HCT116 (cell line): Measurements from ENCODE around the gene TNN. TPM values are rescaled to one million over a fixed set of nuclear protein-coding genes. Genes with fewer than 3 reads are reported as not detected.

Experiments
- ATAC-seq: fragments of 200-7000 bp; cut with Tn5 transposase; 2 replicates; pipeline ENCODE4 v1.9.1; 2020; ENCODE audit warnings: mild to moderate bottlenecking, moderate library complexity
- BruUV-seq: library from RNA; stranded (reverse); fragments of 400-500 nt; replicated peaks from 2 replicates; lab custom pipeline; 2021; lab: Mats Ljungman, UMichigan
- CTCF ChIA-PET: fragments of 300-600 bp; sonication (Branson Sonifier 250); formaldehyde crosslinking; loops from one replicate; lab custom pipeline; 2021; ENCODE audit warnings: antibody characterized with exemption; lab: Charles Lee
- POLR2A ChIA-PET: fragments of 300-600, 350-600 bp; sonication (Branson Sonifier 250); formaldehyde crosslinking; loops from one replicate; lab custom pipeline; 2021; ENCODE audit warnings: antibody characterized with exemption; lab: Charles Lee
- RAD21 ChIA-PET, 2 experiments: fragments of 300-600 bp; sonication (Branson Sonifier 250); formaldehyde crosslinking; loops; one replicate each; lab custom pipeline; 2023; ENCODE audit warnings: low total read pairs in 2 of 2; ENCODE audit not compliant: uncharacterized antibody in 2 of 2, unreplicated experiment in 2 of 2, low non-redundant PET in 1 of 2; lab: Charles Lee
- DNase-seq: peaks from one replicate; pipeline ENCODE4 v3.0.0-alpha.2; 2010; ENCODE audit warnings: low read depth, low spot score
- H2AFZ ChIP-seq: fragments of 200-600 bp; shearing (Covaris generic), sonication (generic); 2 replicates; pipeline ENCODE4 v1.6.1; 2017; ENCODE audit warnings: low read depth, mixed run types, mixed read lengths, antibody characterized with exemption, low read length; ENCODE audit not compliant: poor library complexity, severe bottlenecking
- H3K27ac ChIP-seq: 2 replicates; pipeline ENCODE4 v1.5.1; 2012; ENCODE audit warnings: low read depth, low read length
- H3K27me3 ChIP-seq: fragments of 200-600 bp; sonication (generic); 2 replicates; pipeline ENCODE4 v1.6.1; 2016; ENCODE audit warnings: mixed run types, low read length, mixed read lengths; ENCODE audit not compliant: insufficient read depth
- H3K36me3 ChIP-seq, 2 experiments: fragments of 200-500 bp in 1 of 2; fragments of 200-600 bp in 1 of 2; sonication (Bioruptor generic) in 1 of 2; sonication (generic) in 1 of 2; 2 replicates each; pipeline versions ENCODE4 v1.5.1 to v1.6.1; 2014 to 2016; ENCODE audit warnings: low read length in 2 of 2, inconsistent platforms in 1 of 2, mixed read lengths in 1 of 2, mixed run types in 1 of 2; ENCODE audit not compliant: insufficient read depth in 2 of 2, control insufficient read depth in 1 of 2
- H3K4me1 ChIP-seq, 2 experiments: fragments of 200-600 bp in 1 of 2; sonication (generic) in 1 of 2; 2 replicates each; pipeline versions ENCODE4 v1.5.1 to v1.6.1; 2012 to 2017; ENCODE audit warnings: low read length in 2 of 2, inconsistent platforms in 1 of 2, mild to moderate bottlenecking in 1 of 2, mixed read lengths in 1 of 2, mixed run types in 1 of 2, moderate library complexity in 1 of 2; ENCODE audit not compliant: insufficient read depth in 2 of 2, control insufficient read depth in 1 of 2
- H3K4me2 ChIP-seq: fragments of 200-600 bp; sonication (generic); 2 replicates; pipeline ENCODE4 v1.6.1; 2017; ENCODE audit warnings: mixed run types, low read length, mixed read lengths
- H3K4me3 ChIP-seq, 2 experiments: fragments of 200-600 bp in 1 of 2; sonication (generic) in 1 of 2; replicated peaks in 1 of 2; 2 replicates each; pipeline ENCODE4 v1.5.1; 2011 to 2016; ENCODE audit warnings: low read length in 2 of 2, control low read depth in 1 of 2, low read depth in 1 of 2, mild to moderate bottlenecking in 1 of 2, mixed read lengths in 1 of 2, mixed run types in 1 of 2
- H3K79me2 ChIP-seq: fragments of 200-600 bp; sonication (generic); 2 replicates; pipeline ENCODE4 v1.6.1; 2017; ENCODE audit warnings: mild to moderate bottlenecking, mixed run types, low read length, moderate library complexity, mixed read lengths; ENCODE audit not compliant: insufficient read depth
- H3K9ac ChIP-seq: fragments of 200-600 bp; sonication (generic); 2 replicates; pipeline ENCODE4 v1.6.1; 2016; ENCODE audit warnings: low read length, mixed read lengths
- H3K9me2 ChIP-seq: fragments of 200-600 bp; sonication (generic), shearing (Covaris generic); 2 replicates; pipeline ENCODE4 v1.6.1; 2017; ENCODE audit warnings: mixed run types, mild to moderate bottlenecking, moderate library complexity; ENCODE audit not compliant: insufficient read depth
- H3K9me3 ChIP-seq, 2 experiments: fragments of 200-500 bp in 1 of 2; fragments of 200-600 bp in 1 of 2; sonication (Bioruptor generic) in 1 of 2; sonication (generic) in 1 of 2; 2 replicates each; pipeline ENCODE4 v1.6.1; 2014 to 2017; ENCODE audit warnings: low read length in 2 of 2, mixed read lengths in 2 of 2, inconsistent platforms in 1 of 2, low read depth in 1 of 2, mild to moderate bottlenecking in 1 of 2, mixed run types in 1 of 2, moderate library complexity in 1 of 2; ENCODE audit not compliant: control insufficient read depth in 1 of 2, insufficient read depth in 1 of 2
- H4K20me1 ChIP-seq: fragments of 200-600 bp; sonication (generic), shearing (Covaris generic); 2 replicates; pipeline ENCODE4 v1.6.1; 2017; ENCODE audit warnings: mixed run types, mild to moderate bottlenecking, moderate library complexity; ENCODE audit not compliant: insufficient read depth
- CEBPB ChIP-seq: IDR thresholded peaks from 2 replicates; pipeline ENCODE4 v1.6.1; 2012; ENCODE audit warnings: low read depth
- EGR1 ChIP-seq: IDR thresholded peaks from 2 replicates; pipeline ENCODE4 v1.6.1; 2012; ENCODE audit warnings: low read depth
- EZH2 ChIP-seq: fragments of 200-600 bp; sonication (generic); IDR thresholded peaks from 2 replicates; pipeline ENCODE4 v1.6.1; 2017; ENCODE audit warnings: antibody characterized with exemption, mixed run types
- EZH2phosphoT487 ChIP-seq: fragments of 200-600 bp; IDR thresholded peaks from 2 replicates; pipeline ENCODE4 v1.6.1; 2018; ENCODE audit warnings: antibody characterized with exemption, borderline replicate concordance
- FOSL1 ChIP-seq: IDR thresholded peaks from 2 replicates; pipeline ENCODE4 v1.6.1; 2012; ENCODE audit warnings: low read depth
- POLR2A ChIP-seq: IDR thresholded peaks from 2 replicates; pipeline ENCODE4 v1.7.0; 2011; ENCODE audit warnings: borderline replicate concordance; ENCODE audit not compliant: insufficient read depth, insufficient read length; ENCODE audit errors: extremely low read depth
- POLR2AphosphoS5 ChIP-seq: IDR thresholded peaks from 2 replicates; pipeline ENCODE4 v1.6.1; 2011; ENCODE audit warnings: mild to moderate bottlenecking, low read depth, low read length, moderate library complexity
- SP1 ChIP-seq: IDR thresholded peaks from 2 replicates; pipeline ENCODE4 v1.6.1; 2012; ENCODE audit warnings: low read depth
- SRF ChIP-seq: IDR thresholded peaks from 2 replicates; pipeline ENCODE4 v1.6.1; 2012; ENCODE audit warnings: low read depth
- ZFX ChIP-seq: fragments of 450-650 bp; IDR thresholded peaks from 2 replicates; pipeline ENCODE4 v1.6.1; 2017
- ZNF274 ChIP-seq: fragments of 200-500 bp; sonication (Bioruptor generic); IDR thresholded peaks from 2 replicates; pipeline ENCODE4 v1.6.1; 2014; ENCODE audit warnings: mild to moderate bottlenecking, low read depth, low read length, inconsistent platforms
- intact Hi-C: fragments of 100-400 bp; cut with micrococcal nuclease; formaldehyde crosslinking; loops from 2 replicates; pipeline ENCODE4 v1.10.0; 2022
- total RNA-seq: library from RNA; stranded (reverse); gene quantifications from one replicate; pipeline ENCODE4 v1.2.1, GENCODE V29; 2021; ENCODE audit not compliant: unreplicated experiment
- TF ChIP-seq, protein P1 (sequence below): IDR thresholded peaks from 2 replicates; pipeline ENCODE4 v1.6.1; 2011; ENCODE audit warnings: mild to moderate bottlenecking, low read length, moderate library complexity; ENCODE audit not compliant: insufficient replicate concordance; ENCODE audit errors: extremely low read depth
- TF ChIP-seq, protein P2 (sequence below), 3 experiments: fragments of 200-600 bp in 1 of 3; sonication (generic) in 1 of 3; IDR thresholded peaks in 2 of 3; conservative IDR thresholded peaks in 1 of 3; 2 replicates each; pipeline ENCODE4 v1.5.1; 2012 to 2017; ENCODE audit warnings: low read depth in 2 of 3, low read length in 2 of 3, antibody characterized with exemption in 1 of 3, borderline replicate concordance in 1 of 3, control low read depth in 1 of 3, mild to moderate bottlenecking in 1 of 3, mixed read lengths in 1 of 3, mixed run types in 1 of 3, moderate library complexity in 1 of 3; ENCODE audit not compliant: insufficient read depth in 1 of 3
- TF ChIP-seq, protein P3 (sequence below): IDR thresholded peaks from 2 replicates; pipeline ENCODE4 v1.6.1; 2012

The TNN gene
- total RNA-seq, 1 experiment from 2014 or later: not detected

DNA sequence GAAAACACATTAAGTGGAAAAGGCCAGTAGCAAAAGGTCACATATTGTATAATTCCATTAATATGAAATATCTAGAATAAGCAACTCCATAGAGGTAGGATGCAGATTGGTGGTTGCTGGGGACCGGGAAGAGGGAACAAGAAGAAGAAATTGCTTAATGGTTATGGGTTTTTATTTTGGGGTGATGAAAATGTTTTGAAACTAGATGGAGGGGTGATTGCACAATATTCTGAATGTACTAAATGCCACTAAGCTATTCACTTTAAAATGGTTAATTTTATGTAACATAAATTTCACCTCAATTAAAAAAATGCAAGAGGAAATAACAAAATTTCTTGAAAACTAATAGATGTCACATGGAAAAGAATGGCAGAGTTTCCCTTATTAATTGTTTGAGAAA, 118.3 kb downstream of the TNN start:
- TF ChIP-seq FOSL1: no peak
- TF ChIP-seq, protein P1, sequence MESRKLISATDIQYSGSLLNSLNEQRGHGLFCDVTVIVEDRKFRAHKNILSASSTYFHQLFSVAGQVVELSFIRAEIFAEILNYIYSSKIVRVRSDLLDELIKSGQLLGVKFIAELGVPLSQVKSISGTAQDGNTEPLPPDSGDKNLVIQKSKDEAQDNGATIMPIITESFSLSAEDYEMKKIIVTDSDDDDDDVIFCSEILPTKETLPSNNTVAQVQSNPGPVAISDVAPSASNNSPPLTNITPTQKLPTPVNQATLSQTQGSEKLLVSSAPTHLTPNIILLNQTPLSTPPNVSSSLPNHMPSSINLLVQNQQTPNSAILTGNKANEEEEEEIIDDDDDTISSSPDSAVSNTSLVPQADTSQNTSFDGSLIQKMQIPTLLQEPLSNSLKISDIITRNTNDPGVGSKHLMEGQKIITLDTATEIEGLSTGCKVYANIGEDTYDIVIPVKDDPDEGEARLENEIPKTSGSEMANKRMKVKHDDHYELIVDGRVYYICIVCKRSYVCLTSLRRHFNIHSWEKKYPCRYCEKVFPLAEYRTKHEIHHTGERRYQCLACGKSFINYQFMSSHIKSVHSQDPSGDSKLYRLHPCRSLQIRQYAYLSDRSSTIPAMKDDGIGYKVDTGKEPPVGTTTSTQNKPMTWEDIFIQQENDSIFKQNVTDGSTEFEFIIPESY: no peak
- TF ChIP-seq ZNF274: no peak
- no peak for TF ChIP-seq EGR1
- no peak for TF ChIP-seq EZH2
- no peak for TF ChIP-seq POLR2AphosphoS5
- no peak for TF ChIP-seq POLR2A
- TF ChIP-seq SRF: no peak
- TF ChIP-seq CEBPB: no peak
- TF ChIP-seq SP1: no peak
- TF ChIP-seq, protein P2, sequence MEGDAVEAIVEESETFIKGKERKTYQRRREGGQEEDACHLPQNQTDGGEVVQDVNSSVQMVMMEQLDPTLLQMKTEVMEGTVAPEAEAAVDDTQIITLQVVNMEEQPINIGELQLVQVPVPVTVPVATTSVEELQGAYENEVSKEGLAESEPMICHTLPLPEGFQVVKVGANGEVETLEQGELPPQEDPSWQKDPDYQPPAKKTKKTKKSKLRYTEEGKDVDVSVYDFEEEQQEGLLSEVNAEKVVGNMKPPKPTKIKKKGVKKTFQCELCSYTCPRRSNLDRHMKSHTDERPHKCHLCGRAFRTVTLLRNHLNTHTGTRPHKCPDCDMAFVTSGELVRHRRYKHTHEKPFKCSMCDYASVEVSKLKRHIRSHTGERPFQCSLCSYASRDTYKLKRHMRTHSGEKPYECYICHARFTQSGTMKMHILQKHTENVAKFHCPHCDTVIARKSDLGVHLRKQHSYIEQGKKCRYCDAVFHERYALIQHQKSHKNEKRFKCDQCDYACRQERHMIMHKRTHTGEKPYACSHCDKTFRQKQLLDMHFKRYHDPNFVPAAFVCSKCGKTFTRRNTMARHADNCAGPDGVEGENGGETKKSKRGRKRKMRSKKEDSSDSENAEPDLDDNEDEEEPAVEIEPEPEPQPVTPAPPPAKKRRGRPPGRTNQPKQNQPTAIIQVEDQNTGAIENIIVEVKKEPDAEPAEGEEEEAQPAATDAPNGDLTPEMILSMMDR (IDR thresholded peaks at IDR 0.05 in 2 of 3, conservative IDR thresholded peaks at IDR 0.05 in 1 of 3; ENCODE audit: borderline replicate concordance in 1 of 3, insufficient read depth in 1 of 3, low read depth in 2 of 3, low read length in 2 of 3): no peak; a peak in 1 of 6 replicates
- TF ChIP-seq, protein P3, sequence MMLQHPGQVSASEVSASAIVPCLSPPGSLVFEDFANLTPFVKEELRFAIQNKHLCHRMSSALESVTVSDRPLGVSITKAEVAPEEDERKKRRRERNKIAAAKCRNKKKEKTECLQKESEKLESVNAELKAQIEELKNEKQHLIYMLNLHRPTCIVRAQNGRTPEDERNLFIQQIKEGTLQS: no peak
- TF ChIP-seq EZH2phosphoT487: no peak
- TF ChIP-seq ZFX: no peak
- CTCF ChIA-PET: interaction anchor here (1.9 kb wide), 1 partner anchor 34 kb away, joined by 4 read pairs; no protein-coding TSS in a partner anchor
- RAD21 ChIA-PET: no interaction called here
- Histone ChIP-seq H2AFZ (no peak overlapping the region), H3K9ac (no peak overlapping the region), H3K79me2 (peaks cover 12% of the 10 kb centered on the region; the same call in 1 of the 2 replicates), H3K4me1 (peaks cover 0 to 2% of the 10 kb centered on the region in 2 experiments; a peak in 1 of 4 replicates), H3K9me3 (no peaks in the 10 kb centered on the region), H4K20me1 (no peaks in the 10 kb centered on the region), H3K4me3 (no peak overlapping the region), H3K36me3 (no peaks in the 10 kb centered on the region), H3K27ac (no peak overlapping the region), H3K9me2 (no peaks in the 10 kb centered on the region), H3K4me2 (no peak overlapping the region), H3K27me3 (no peaks in the 10 kb centered on the region)
- ATAC-seq (no peak), DNase-seq (no peak)
- POLR2A ChIA-PET: no interaction called here
- intact Hi-C loops: no loop called here
- no TSS peak for BruUV-seq
